HEK293 (cell line): Measurements from ENCODE around the gene MPZL3.

Source experiments
- CTCF ChIA-PET: fragments of 350-600 bp; formaldehyde crosslinking; extraction: SDS; loops from one replicate; lab custom pipeline; 2021; ENCODE audit warnings: antibody characterized with exemption; lab: Yijun Ruan, JAX
- POLR2A ChIA-PET: fragments of 300-600 bp; formaldehyde crosslinking; extraction: SDS; loops from one replicate; lab custom pipeline; 2020; ENCODE audit warnings: antibody characterized with exemption, inconsistent platforms; lab: Yijun Ruan, JAX
- H3K27ac ChIP-seq: fragments of 200-500 bp; sonication (Bioruptor generic); 2 replicates; pipeline ENCODE4 v1.5.1; 2014; ENCODE audit warnings: low read depth, low read length, control low read depth, inconsistent platforms; ENCODE audit errors: extremely low read depth
- H3K36me3 ChIP-seq, 2 experiments: fragments of 200-500 bp in 1 of 2; sonication (Bioruptor generic) in 1 of 2; 1 replicate in 1 of 2; 2 replicates in 1 of 2; pipeline ENCODE4 v1.5.1; 2014 to 2017; ENCODE audit warnings: inconsistent platforms in 2 of 2, low read length in 2 of 2; ENCODE audit not compliant: control insufficient read depth in 2 of 2, insufficient read depth in 1 of 2
- H3K4me1 ChIP-seq: fragments of 200-500 bp; sonication (Bioruptor generic); 2 replicates; pipeline ENCODE4 v1.5.1; 2014; ENCODE audit warnings: mild to moderate bottlenecking, low read length, inconsistent platforms; ENCODE audit not compliant: control insufficient read depth, insufficient read depth
- H3K4me3 ChIP-seq: 2 replicates; pipeline ENCODE4 v1.5.1; 2011; ENCODE audit warnings: low read depth, mild to moderate bottlenecking, control low read depth, low read length, moderate library complexity
- H3K9me3 ChIP-seq: fragments of 200-500 bp; sonication (Bioruptor generic); 2 replicates; pipeline ENCODE4 v1.5.1; 2014; ENCODE audit warnings: low read depth, low read length, inconsistent platforms; ENCODE audit not compliant: control insufficient read depth, insufficient read depth
- REPIN1 ChIP-seq: fragments of 450-650 bp; formaldehyde crosslinking; IDR thresholded peaks from 2 replicates; pipeline ENCODE4 v1.5.1; 2017; ENCODE audit warnings: missing biosample characterization, missing genetic modification characterization, low read depth
- SP2 ChIP-seq: fragments of 450-650 bp; formaldehyde crosslinking; IDR thresholded peaks from 2 replicates; pipeline ENCODE4 v1.5.1; 2016; ENCODE audit warnings: missing biosample characterization, missing genetic modification characterization
- SP7 ChIP-seq: fragments of 450-650 bp; formaldehyde crosslinking; IDR thresholded peaks from 2 replicates; pipeline ENCODE4 v1.5.1; 2016; ENCODE audit warnings: missing biosample characterization, missing genetic modification characterization
- YY2 ChIP-seq: fragments of 450-650 bp; formaldehyde crosslinking; IDR thresholded peaks from 2 replicates; pipeline ENCODE4 v1.5.1; 2016; ENCODE audit warnings: missing biosample characterization, missing genetic modification characterization
- ZBTB17 ChIP-seq: fragments of 450-650 bp; formaldehyde crosslinking; IDR thresholded peaks from 2 replicates; pipeline ENCODE4 v1.5.1; 2016; ENCODE audit warnings: missing biosample characterization, missing genetic modification characterization
- ZBTB20 ChIP-seq: fragments of 450-650 bp; formaldehyde crosslinking; IDR thresholded peaks from 2 replicates; pipeline ENCODE4 v1.5.1; 2016; ENCODE audit warnings: missing biosample characterization, missing genetic modification characterization
- ZNF140 ChIP-seq: fragments of 450-650 bp; formaldehyde crosslinking; IDR thresholded peaks from 2 replicates; pipeline ENCODE4 v1.5.1; 2016; ENCODE audit warnings: missing biosample characterization, missing genetic modification characterization
- ZNF174 ChIP-seq: fragments of 450-650 bp; formaldehyde crosslinking; IDR thresholded peaks from 2 replicates; pipeline ENCODE4 v1.5.0; 2017; ENCODE audit warnings: missing biosample characterization, mild to moderate bottlenecking, missing genetic modification characterization
- ZNF248 ChIP-seq: fragments of 450-650 bp; formaldehyde crosslinking; IDR thresholded peaks from 2 replicates; pipeline ENCODE4 v1.5.1; 2017; ENCODE audit warnings: missing biosample characterization, missing genetic modification characterization
- ZNF266 ChIP-seq: fragments of 450-650 bp; formaldehyde crosslinking; IDR thresholded peaks from 2 replicates; pipeline ENCODE4 v1.5.1; 2016; ENCODE audit warnings: missing biosample characterization, missing genetic modification characterization, low read depth
- ZNF354C ChIP-seq: fragments of 450-650 bp; formaldehyde crosslinking; IDR thresholded peaks from 2 replicates; pipeline ENCODE4 v1.5.1; 2016; ENCODE audit warnings: missing biosample characterization, missing genetic modification characterization, low read depth, borderline replicate concordance
- ZNF391 ChIP-seq: fragments of 450-650 bp; formaldehyde crosslinking; IDR thresholded peaks from 2 replicates; pipeline ENCODE4 v1.5.1; 2016; ENCODE audit warnings: low read depth, missing biosample characterization, missing genetic modification characterization, borderline replicate concordance
- ZNF660 ChIP-seq: fragments of 450-650 bp; IDR thresholded peaks from 2 replicates; pipeline ENCODE4 v1.5.1; 2018; ENCODE audit warnings: missing biosample characterization, mild to moderate bottlenecking, missing genetic modification characterization
- ZNF670 ChIP-seq: fragments of 450-650 bp; formaldehyde crosslinking; IDR thresholded peaks from 2 replicates; pipeline ENCODE4 v1.5.1; 2016; ENCODE audit warnings: missing biosample characterization, missing genetic modification characterization, low read depth
- ZSCAN30 ChIP-seq: fragments of 450-650 bp; IDR thresholded peaks from 2 replicates; pipeline ENCODE4 v1.5.1; 2018; ENCODE audit warnings: missing biosample characterization, mild to moderate bottlenecking, missing genetic modification characterization, moderate library complexity
- TF ChIP-seq, protein P1 (sequence below): IDR thresholded peaks from 2 replicates; pipeline ENCODE4 v1.6.1; 2011; ENCODE audit warnings: mild to moderate bottlenecking, low read depth, low read length, borderline replicate concordance
- TF ChIP-seq, protein P2 (sequence below): fragments of 450-650 bp; formaldehyde crosslinking; optimal IDR thresholded peaks from 2 replicates; pipeline ENCODE3; 2016; ENCODE audit warnings: missing biosample characterization, mild to moderate bottlenecking, missing genetic modification characterization
- TF ChIP-seq, protein P3 (sequence below): fragments of 450-650 bp; IDR thresholded peaks from 2 replicates; pipeline ENCODE4 v1.5.1; 2018; ENCODE audit warnings: missing biosample characterization, mild to moderate bottlenecking, missing genetic modification characterization

The MPZL3 gene

DNA sequence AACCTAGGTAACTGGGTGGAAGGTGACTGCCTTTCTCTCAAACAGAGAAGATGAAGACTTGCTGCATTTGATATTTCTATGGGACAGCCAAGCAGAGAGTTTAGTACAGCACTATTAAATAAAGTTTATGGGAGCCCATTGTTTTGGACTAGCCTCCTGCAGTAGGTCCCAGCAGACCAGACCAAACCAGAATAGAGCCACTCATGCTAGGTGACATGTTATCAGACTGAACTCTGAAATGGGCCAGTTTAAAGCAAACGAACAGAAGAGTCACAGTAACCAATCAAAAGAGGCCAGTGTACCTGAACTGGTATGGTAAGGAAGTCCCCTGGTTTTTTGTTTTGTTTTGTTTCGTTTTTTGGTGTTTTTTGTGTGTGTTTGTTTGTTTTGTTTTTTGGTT, 19.8 kb upstream of the MPZL3 start:
- Histone ChIP-seq H3K9me3 (no peaks in the 10 kb centered on the region), H3K4me1 (no peaks in the 10 kb centered on the region), H3K27ac (no peak overlapping the region), H3K36me3 (no peaks in the 10 kb centered on the region), H3K4me3 (no peak overlapping the region)
- ChIA-PET CTCF (interaction anchor here (0.6 kb wide), 1 partner anchor 8 kb away, joined by 3 read pairs; the partner anchor contains the start of gene MPZL2), POLR2A (no interaction called here)
- TF ChIP-seq ZNF354C (tag by site-specific recombination) (no peak), ZBTB20 (no peak), ZNF248 (tag by site-specific recombination) (no peak), ZNF174 (tag by site-specific recombination) (no peak), YY2 (tag by site-specific recombination) (no peak), ZNF266 (tag by site-specific recombination) (no peak), REPIN1 (tag by site-specific recombination) (no peak), ZNF391 (tag by site-specific recombination) (no peak), ZSCAN30 (no peak), ZBTB17 (tag by site-specific recombination) (no peak)
- TF ChIP-seq, protein P1, sequence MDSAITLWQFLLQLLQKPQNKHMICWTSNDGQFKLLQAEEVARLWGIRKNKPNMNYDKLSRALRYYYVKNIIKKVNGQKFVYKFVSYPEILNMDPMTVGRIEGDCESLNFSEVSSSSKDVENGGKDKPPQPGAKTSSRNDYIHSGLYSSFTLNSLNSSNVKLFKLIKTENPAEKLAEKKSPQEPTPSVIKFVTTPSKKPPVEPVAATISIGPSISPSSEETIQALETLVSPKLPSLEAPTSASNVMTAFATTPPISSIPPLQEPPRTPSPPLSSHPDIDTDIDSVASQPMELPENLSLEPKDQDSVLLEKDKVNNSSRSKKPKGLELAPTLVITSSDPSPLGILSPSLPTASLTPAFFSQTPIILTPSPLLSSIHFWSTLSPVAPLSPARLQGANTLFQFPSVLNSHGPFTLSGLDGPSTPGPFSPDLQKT = no peak
- TF ChIP-seq, protein P2, sequence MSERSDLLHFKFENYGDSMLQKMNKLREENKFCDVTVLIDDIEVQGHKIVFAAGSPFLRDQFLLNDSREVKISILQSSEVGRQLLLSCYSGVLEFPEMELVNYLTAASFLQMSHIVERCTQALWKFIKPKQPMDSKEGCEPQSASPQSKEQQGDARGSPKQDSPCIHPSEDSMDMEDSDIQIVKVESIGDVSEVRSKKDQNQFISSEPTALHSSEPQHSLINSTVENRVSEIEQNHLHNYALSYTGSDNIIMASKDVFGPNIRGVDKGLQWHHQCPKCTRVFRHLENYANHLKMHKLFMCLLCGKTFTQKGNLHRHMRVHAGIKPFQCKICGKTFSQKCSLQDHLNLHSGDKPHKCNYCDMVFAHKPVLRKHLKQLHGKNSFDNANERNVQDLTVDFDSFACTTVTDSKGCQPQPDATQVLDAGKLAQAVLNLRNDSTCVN (tag by site-specific recombination) = no peak
- TF ChIP-seq, protein P3, sequence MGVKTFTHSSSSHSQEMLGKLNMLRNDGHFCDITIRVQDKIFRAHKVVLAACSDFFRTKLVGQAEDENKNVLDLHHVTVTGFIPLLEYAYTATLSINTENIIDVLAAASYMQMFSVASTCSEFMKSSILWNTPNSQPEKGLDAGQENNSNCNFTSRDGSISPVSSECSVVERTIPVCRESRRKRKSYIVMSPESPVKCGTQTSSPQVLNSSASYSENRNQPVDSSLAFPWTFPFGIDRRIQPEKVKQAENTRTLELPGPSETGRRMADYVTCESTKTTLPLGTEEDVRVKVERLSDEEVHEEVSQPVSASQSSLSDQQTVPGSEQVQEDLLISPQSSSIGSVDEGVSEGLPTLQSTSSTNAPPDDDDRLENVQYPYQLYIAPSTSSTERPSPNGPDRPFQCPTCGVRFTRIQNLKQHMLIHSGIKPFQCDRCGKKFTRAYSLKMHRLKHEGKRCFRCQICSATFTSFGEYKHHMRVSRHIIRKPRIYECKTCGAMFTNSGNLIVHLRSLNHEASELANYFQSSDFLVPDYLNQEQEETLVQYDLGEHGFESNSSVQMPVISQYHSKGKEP (tag by site-specific recombination) = no peak

DNA sequence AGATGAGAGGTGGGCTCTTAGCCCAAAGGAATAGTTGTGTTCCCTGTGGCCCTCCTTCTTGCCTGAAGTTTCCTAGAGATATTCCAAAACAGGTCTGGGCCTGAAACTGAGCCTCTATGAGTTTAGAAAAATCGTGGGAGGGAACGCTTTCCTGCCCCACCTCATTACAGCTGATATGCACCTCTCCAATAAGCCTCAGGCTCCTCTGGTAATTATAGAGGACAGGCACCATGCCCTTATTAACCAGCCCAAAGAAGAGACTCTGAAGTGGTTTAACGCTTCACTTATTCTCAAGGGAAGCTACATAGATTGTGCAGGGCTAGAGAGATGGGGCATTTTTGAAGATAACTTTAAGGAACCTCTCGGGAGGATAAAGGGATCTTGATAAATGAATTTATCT, 15.3 kb upstream of the MPZL3 start:
- no peak overlapping the region for H3K27ac ChIP-seq
- CTCF ChIA-PET = interaction anchor here (0.6 to 1.0 kb wide), 2 partner anchors 13 to 96 kb away, joined by 3 to 4 read pairs; no protein-coding TSS in a partner anchor
- no peaks in the 10 kb centered on the region for H3K4me1 ChIP-seq
- H3K4me3 ChIP-seq = no peak overlapping the region
- TF ChIP-seq SP7 (tag by site-specific recombination) (peak; percentile 96), ZNF140 (tag by site-specific recombination) (no peak)
- POLR2A ChIA-PET = no interaction called here
- H3K36me3 ChIP-seq = no peaks in the 10 kb centered on the region
- H3K9me3 ChIP-seq = no peaks in the 10 kb centered on the region

DNA sequence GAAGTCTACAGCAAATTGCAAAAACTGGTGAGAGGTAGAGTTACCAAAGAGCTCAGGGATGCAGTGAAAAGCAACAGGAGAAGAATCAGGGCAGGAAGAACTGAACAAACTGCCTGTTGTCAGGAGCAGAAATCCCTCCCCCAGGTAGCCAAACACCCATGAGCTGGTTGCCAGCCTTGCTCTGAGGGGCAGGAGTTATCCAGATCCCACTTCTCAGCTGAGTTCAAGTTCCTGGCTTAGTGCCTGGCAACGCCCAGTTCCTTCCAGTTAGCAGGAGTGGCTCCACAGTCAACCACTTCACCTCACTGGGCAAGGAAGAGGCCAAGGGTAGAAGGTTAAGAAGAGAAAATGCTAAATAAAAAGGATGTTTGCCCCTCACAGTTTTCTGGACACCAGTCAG, 13.8 kb upstream of the MPZL3 start:
- Histone ChIP-seq H3K9me3 (no peaks in the 10 kb centered on the region), H3K4me1 (no peaks in the 10 kb centered on the region), H3K27ac (no peak overlapping the region), H3K4me3 (no peak overlapping the region), H3K36me3 (no peaks in the 10 kb centered on the region)
- POLR2A ChIA-PET = interaction anchor here (1.0 kb wide), 1 partner anchor 14 kb away, joined by 4 read pairs; the partner anchor contains the start of gene MPZL3
- TF ChIP-seq ZNF660 (tag by site-specific recombination) (no peak), ZNF670 (tag by site-specific recombination) (no peak), SP2 (0 out of 2 replicates have a peak, but pooled peaks have one; percentile 12)
- CTCF ChIA-PET = interaction anchor here (0.7 kb wide), 1 partner anchor 30 kb away, joined by 3 read pairs; no protein-coding TSS in a partner anchor
